ENCODE measurements around the gene MCFD2.
"Not testable (repeated sequence)": the region's sequence is repeated elsewhere in the genome, so short reads cannot be mapped to it uniquely, and the experiment has no call there.

DNA sequence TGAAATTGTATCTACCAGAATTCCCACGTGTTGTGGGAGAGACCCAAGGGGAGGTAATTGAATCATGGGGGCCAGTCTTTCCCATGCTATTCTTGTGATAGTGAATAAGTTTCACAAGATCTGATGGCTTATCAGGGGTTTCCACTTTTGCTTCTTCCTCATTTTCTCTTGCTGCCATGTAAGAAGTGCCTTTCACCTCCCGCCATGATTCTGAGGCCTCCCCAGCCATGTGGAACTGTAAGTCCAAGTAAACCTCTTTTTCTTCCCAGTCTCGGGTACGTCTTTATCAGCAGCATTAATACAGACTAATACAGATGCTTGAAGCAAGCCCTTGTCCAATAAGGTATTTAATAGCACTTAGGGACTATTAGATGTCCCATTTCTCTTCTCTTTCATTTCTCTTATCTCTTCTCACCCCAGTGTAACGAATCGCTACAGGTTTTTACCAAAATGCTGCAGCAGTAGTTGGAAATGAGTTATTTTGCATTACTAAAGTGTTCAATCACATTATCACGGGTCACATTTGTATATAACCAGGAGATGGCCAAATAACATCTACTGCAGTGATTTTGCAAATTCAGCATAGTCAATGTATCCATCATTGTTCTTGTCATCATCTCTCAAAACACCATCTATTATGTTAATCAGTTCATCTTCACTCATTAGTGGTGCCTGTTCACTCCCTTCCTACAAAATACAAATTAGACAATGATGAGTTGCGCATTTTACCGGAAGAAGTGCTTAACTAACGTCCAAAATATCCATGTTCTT, 10.5 kb downstream of the MCFD2 start:
- not testable (repeated sequence) for TF ChIP-seq CTCF, EZH2phosphoT487 (IDR thresholded peaks at IDR 0.05; ENCODE audit: low read length)

Data from MM.1S (cell line).